ENCODE data around the gene RBM26.

RBM26 gene

DNA sequence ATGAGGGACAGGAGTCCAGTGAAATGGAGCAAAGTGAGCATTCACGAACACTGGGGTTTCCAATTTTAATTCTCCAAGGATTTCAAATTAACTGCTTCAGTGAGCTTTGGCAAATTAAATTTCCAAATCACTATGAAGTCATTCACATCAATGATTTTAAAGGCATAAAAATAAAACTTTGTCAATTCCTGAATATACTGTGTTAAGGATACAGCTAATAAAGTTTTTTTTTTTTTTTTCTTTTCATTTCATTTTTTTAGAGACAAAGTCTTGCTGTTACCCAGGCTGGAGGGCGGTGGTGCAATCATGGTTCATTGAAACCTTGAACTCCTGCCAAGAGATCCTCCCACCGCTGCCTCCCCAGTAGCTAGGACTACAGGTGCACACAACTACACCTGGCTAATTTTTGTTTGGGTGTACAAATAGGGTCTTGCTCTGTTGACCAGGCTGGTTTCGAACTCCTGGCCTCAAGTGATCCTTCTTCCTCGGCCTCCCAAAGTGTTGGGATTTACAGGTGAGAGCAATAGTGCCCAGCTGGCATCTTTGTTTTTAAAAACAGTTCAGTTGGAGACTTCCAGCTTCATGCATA is 21.9 kb downstream of the RBM26 start:
- TF ChIP-seq SNAI2 (CRISPR knock-in tag; IDR thresholded peaks at IDR 0.05), result no peak
- no peak for TF ChIP-seq ARNTL (CRISPR knock-in tag; IDR thresholded peaks at IDR 0.05; ENCODE audit: borderline replicate concordance, low read depth)
- TF ChIP-seq, protein P1, sequence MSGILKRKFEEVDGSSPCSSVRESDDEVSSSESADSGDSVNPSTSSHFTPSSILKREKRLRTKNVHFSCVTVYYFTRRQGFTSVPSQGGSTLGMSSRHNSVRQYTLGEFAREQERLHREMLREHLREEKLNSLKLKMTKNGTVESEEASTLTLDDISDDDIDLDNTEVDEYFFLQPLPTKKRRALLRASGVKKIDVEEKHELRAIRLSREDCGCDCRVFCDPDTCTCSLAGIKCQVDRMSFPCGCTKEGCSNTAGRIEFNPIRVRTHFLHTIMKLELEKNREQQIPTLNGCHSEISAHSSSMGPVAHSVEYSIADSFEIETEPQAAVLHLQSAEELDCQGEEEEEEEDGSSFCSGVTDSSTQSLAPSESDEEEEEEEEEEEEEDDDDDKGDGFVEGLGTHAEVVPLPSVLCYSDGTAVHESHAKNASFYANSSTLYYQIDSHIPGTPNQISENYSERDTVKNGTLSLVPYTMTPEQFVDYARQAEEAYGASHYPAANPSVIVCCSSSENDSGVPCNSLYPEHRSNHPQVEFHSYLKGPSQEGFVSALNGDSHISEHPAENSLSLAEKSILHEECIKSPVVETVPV (CRISPR knock-in tag; IDR thresholded peaks at IDR 0.05), result no peak
- TF ChIP-seq, protein P2, sequence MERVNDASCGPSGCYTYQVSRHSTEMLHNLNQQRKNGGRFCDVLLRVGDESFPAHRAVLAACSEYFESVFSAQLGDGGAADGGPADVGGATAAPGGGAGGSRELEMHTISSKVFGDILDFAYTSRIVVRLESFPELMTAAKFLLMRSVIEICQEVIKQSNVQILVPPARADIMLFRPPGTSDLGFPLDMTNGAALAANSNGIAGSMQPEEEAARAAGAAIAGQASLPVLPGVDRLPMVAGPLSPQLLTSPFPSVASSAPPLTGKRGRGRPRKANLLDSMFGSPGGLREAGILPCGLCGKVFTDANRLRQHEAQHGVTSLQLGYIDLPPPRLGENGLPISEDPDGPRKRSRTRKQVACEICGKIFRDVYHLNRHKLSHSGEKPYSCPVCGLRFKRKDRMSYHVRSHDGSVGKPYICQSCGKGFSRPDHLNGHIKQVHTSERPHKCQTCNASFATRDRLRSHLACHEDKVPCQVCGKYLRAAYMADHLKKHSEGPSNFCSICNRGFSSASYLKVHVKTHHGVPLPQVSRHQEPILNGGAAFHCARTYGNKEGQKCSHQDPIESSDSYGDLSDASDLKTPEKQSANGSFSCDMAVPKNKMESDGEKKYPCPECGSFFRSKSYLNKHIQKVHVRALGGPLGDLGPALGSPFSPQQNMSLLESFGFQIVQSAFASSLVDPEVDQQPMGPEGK (CRISPR knock-in tag; IDR thresholded peaks at IDR 0.05; ENCODE audit: borderline replicate concordance), result no peak
- no peak for TF ChIP-seq ZNF565 (CRISPR knock-in tag; conservative IDR thresholded peaks at IDR 0.05; ENCODE audit: low read depth)
- ATAC-seq, result no peak

DNA sequence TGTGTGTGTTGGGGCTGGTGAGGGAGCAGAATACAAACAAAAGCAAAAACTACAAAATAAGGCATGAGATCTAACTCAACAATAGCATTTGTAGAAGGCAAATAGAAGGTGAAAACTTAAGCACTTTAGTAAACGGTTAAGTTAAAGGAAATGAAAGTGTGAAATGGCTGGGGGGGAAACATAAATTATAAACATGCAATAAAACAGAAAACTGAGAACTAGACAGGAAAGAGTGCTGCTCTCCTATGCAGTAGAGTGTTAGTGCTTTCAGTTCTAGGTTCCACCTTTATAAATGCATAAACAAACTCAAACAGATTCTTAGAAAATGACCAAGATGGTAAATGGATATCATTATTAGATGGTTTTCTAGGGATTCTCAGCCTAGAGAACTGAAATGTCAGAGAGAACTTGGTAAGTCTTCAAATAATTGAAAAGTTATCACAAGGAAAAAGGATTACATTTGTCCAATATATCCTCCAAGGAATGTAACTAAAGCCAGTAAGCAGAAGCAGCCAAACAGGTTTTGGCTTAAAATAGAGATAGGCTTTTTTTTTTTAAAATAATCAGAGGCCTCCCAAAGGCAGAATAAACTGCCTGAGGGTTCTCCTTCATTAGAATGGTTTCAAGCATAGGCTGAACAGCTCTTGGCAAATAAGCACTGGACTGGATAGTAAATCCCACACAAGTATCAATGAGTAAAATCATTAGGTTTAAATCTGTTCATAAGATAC is 23.3 kb downstream of the RBM26 start:
- TF ChIP-seq, protein P2 (CRISPR knock-in tag; IDR thresholded peaks at IDR 0.05; ENCODE audit: borderline replicate concordance), result no peak
- TF ChIP-seq, protein P1 (CRISPR knock-in tag; IDR thresholded peaks at IDR 0.05), result no peak
- no peak for TF ChIP-seq CSDC2 (CRISPR knock-in tag; IDR thresholded peaks at IDR 0.05)
- TF ChIP-seq, protein P3, sequence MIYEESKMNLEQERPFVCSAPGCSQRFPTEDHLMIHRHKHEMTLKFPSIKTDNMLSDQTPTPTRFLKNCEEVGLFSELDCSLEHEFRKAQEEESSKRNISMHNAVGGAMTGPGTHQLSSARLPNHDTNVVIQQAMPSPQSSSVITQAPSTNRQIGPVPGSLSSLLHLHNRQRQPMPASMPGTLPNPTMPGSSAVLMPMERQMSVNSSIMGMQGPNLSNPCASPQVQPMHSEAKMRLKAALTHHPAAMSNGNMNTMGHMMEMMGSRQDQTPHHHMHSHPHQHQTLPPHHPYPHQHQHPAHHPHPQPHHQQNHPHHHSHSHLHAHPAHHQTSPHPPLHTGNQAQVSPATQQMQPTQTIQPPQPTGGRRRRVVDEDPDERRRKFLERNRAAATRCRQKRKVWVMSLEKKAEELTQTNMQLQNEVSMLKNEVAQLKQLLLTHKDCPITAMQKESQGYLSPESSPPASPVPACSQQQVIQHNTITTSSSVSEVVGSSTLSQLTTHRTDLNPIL (CRISPR knock-in tag; IDR thresholded peaks at IDR 0.05; ENCODE audit: low read depth), result no peak
- no peak for TF ChIP-seq BACH2 (CRISPR knock-in tag; IDR thresholded peaks at IDR 0.05; ENCODE audit: borderline replicate concordance)
- no peak for TF ChIP-seq OSR1 (CRISPR knock-in tag; IDR thresholded peaks at IDR 0.05)
- TF ChIP-seq ZNF8 (CRISPR knock-in tag; IDR thresholded peaks at IDR 0.05), result no peak
- no peak for TF ChIP-seq SNAI2 (CRISPR knock-in tag; IDR thresholded peaks at IDR 0.05)
- TF ChIP-seq GLIS3 (CRISPR knock-in tag; IDR thresholded peaks at IDR 0.05), result no peak
- TF ChIP-seq ARNTL (CRISPR knock-in tag; IDR thresholded peaks at IDR 0.05; ENCODE audit: borderline replicate concordance, low read depth), result no peak
- ATAC-seq, result no peak

DNA sequence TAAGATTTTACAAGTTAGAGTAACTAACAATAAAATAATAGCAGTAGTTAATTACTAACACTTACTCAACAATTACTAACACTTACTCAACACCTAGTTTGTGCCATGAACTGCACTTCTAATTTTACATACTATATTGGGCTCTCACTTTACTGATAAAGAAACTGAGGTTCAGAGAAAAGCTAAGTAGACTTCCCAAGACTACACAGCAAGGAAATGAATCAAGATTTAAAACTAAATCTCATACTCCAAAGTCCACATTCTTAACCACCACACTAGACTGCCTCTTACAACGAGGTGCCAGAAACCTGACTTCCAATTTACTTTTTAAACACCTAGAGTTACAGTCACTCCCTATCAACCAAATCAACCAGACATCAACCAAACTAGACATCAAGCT is 25.1 kb downstream of the RBM26 start:
- ATAC-seq, result no peak
- TF ChIP-seq TCF4 (CRISPR knock-in tag; IDR thresholded peaks at IDR 0.05; ENCODE audit: borderline replicate concordance) (no peak), ZNF565 (CRISPR knock-in tag; conservative IDR thresholded peaks at IDR 0.05; ENCODE audit: low read depth) (no peak), PPARA (CRISPR knock-in tag; IDR thresholded peaks at IDR 0.05; ENCODE audit: borderline replicate concordance) (no peak), ZNF8 (CRISPR knock-in tag; IDR thresholded peaks at IDR 0.05) (no peak), ESRRG (CRISPR knock-in tag; IDR thresholded peaks at IDR 0.05) (no peak), OSR1 (CRISPR knock-in tag; IDR thresholded peaks at IDR 0.05) (no peak), ZFP30 (CRISPR knock-in tag; IDR thresholded peaks at IDR 0.05) (no peak)
- TF ChIP-seq, protein P2 (CRISPR knock-in tag; IDR thresholded peaks at IDR 0.05; ENCODE audit: borderline replicate concordance), result no peak
- TF ChIP-seq, protein P3 (CRISPR knock-in tag; IDR thresholded peaks at IDR 0.05; ENCODE audit: low read depth), result no peak
- TF ChIP-seq, protein P4, sequence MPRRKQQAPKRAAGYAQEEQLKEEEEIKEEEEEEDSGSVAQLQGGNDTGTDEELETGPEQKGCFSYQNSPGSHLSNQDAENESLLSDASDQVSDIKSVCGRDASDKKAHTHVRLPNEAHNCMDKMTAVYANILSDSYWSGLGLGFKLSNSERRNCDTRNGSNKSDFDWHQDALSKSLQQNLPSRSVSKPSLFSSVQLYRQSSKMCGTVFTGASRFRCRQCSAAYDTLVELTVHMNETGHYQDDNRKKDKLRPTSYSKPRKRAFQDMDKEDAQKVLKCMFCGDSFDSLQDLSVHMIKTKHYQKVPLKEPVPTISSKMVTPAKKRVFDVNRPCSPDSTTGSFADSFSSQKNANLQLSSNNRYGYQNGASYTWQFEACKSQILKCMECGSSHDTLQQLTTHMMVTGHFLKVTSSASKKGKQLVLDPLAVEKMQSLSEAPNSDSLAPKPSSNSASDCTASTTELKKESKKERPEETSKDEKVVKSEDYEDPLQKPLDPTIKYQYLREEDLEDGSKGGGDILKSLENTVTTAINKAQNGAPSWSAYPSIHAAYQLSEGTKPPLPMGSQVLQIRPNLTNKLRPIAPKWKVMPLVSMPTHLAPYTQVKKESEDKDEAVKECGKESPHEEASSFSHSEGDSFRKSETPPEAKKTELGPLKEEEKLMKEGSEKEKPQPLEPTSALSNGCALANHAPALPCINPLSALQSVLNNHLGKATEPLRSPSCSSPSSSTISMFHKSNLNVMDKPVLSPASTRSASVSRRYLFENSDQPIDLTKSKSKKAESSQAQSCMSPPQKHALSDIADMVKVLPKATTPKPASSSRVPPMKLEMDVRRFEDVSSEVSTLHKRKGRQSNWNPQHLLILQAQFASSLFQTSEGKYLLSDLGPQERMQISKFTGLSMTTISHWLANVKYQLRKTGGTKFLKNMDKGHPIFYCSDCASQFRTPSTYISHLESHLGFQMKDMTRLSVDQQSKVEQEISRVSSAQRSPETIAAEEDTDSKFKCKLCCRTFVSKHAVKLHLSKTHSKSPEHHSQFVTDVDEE (CRISPR knock-in tag; IDR thresholded peaks at IDR 0.05), result no peak
- TF ChIP-seq, protein P1 (CRISPR knock-in tag; IDR thresholded peaks at IDR 0.05), result no peak
